Tibial artery (tissue), 4 donors: ENCODE results near the gene CELF1.

Experiments used
- DNase-seq, 2 donors: peaks; one replicate each; pipeline ENCODE4 v3.0.0-alpha.2; 2019
- H3K27ac ChIP-seq, 2 donors: fragments of 200-600 bp; sonication (generic) in 1 of 2; 1 replicate in 1 of 2; 2 replicates in 1 of 2; pipeline ENCODE4 v1.5.1; 2018 to 2019; ENCODE audit warnings: mild to moderate bottlenecking in 1 of 2
- H3K27me3 ChIP-seq, 2 donors: fragments of 200-600 bp; sonication (generic) in 1 of 2; one replicate each; pipeline versions ENCODE4 v1.5.1 to v1.6.0; 2016 to 2019
- H3K36me3 ChIP-seq, 3 donors: fragments of 200-600 bp; sonication (generic) in 2 of 3; one replicate each; pipeline ENCODE4 v1.5.1; 2016 to 2019; ENCODE audit warnings: mild to moderate bottlenecking in 2 of 3
- H3K4me1 ChIP-seq, 4 donors: fragments of 200-600 bp; sonication (generic) in 2 of 4; 1 replicate in 3 of 4; 2 replicates in 1 of 4; pipeline ENCODE4 v1.5.1; 2016 to 2019
- H3K4me3 ChIP-seq, 2 donors: fragments of 200-600 bp; sonication (generic) in 1 of 2; 1 replicate in 1 of 2; 2 replicates in 1 of 2; pipeline ENCODE4 v1.5.1; 2018 to 2019; ENCODE audit warnings: mild to moderate bottlenecking in 2 of 2
- H3K9me3 ChIP-seq, 3 donors: fragments of 200-600 bp; sonication (generic) in 1 of 3; one replicate each; pipeline ENCODE4 v1.5.1; 2016 to 2019
- intact Hi-C: fragments of 100-400 bp; cut with DNase I; formaldehyde crosslinking; loops from one replicate; pipeline ENCODE4 v1.15.0; 2023; ENCODE audit warnings: low total_unique reads
- TF ChIP-seq, protein P1 (sequence below), 2 experiments: fragments of 200-600 bp in 1 of 2; fragments of 450-650 bp in 1 of 2; IDR thresholded peaks; one replicate each; pipeline ENCODE4 v1.5.1; 2017 to 2019; ENCODE audit warnings: antibody characterized with exemption in 2 of 2, mild to moderate bottlenecking in 1 of 2, moderate library complexity in 1 of 2

Gene CELF1

DNA sequence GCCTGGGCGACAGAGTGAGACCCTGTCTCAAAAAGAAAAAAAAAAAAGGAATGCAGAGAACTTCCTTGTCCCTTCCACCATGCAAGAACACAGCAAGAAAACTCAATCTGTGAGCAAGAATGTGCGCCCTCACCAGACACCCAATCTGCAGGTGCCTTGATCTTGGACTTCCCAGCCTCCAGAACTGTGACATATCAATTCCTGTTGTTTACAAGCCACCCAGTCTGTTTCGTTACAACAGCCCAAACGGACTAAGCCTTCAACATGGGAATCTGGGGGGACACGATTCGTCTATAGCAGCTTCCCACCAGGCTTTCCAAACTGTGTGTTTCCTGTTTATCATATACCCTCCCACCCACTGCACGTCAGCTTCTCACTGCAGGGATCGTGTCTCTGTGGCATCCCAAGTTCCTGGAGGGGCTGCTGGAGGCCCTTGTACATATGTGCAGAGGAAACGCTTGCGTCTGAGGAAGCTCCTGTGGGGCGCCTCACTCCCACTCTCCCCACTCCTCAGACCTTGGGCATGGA lies 115.7 kb downstream of the CELF1 start:
- intact Hi-C loops, result no loop called here
- Histone ChIP-seq H3K4me1 (peaks cover 0 to 3% (median 0%) of the 10 kb centered on the region in 4 donors), H3K9me3 (no peaks in the 10 kb centered on the region), H3K4me3 (no peak overlapping the region), H3K27ac (no peak overlapping the region), H3K27me3 (no peaks in the 10 kb centered on the region), H3K36me3 (no peaks in the 10 kb centered on the region)
- TF ChIP-seq, protein P1, sequence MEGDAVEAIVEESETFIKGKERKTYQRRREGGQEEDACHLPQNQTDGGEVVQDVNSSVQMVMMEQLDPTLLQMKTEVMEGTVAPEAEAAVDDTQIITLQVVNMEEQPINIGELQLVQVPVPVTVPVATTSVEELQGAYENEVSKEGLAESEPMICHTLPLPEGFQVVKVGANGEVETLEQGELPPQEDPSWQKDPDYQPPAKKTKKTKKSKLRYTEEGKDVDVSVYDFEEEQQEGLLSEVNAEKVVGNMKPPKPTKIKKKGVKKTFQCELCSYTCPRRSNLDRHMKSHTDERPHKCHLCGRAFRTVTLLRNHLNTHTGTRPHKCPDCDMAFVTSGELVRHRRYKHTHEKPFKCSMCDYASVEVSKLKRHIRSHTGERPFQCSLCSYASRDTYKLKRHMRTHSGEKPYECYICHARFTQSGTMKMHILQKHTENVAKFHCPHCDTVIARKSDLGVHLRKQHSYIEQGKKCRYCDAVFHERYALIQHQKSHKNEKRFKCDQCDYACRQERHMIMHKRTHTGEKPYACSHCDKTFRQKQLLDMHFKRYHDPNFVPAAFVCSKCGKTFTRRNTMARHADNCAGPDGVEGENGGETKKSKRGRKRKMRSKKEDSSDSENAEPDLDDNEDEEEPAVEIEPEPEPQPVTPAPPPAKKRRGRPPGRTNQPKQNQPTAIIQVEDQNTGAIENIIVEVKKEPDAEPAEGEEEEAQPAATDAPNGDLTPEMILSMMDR (IDR thresholded peaks at IDR 0.05), result no peak
- DNase-seq, result no peak

DNA sequence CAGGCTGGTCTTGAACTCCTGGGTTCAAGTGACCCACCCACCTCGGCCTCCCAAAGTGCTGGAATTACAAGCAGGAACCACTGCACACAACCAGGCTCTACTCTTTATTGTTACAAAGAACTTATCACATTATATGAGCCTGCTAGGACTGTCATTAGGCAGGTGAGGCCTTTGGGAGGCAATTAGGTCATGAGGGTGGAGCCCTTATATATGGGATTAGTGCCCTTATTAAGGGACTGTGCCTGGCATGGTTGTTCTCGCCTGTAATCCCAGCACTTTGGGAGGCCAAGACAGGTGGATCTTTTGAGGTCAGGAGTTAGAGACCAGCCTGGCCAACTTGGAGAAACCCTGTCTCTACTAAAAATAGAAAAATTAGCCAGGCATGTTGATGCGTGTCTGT lies 116.2 kb downstream of the CELF1 start:
- H3K4me1 ChIP-seq, result peaks cover 0 to 3% (median 0%) of the 10 kb centered on the region in 4 donors
- H3K4me3 ChIP-seq, result no peak overlapping the region
- intact Hi-C loops, result no loop called here
- no peaks in the 10 kb centered on the region for H3K27me3 ChIP-seq
- no peak overlapping the region for H3K27ac ChIP-seq
- DNase-seq, result no peak
- H3K36me3 ChIP-seq, result no peaks in the 10 kb centered on the region
- H3K9me3 ChIP-seq, result no peaks in the 10 kb centered on the region
- TF ChIP-seq, protein P1 (IDR thresholded peaks at IDR 0.05), result no peak

DNA sequence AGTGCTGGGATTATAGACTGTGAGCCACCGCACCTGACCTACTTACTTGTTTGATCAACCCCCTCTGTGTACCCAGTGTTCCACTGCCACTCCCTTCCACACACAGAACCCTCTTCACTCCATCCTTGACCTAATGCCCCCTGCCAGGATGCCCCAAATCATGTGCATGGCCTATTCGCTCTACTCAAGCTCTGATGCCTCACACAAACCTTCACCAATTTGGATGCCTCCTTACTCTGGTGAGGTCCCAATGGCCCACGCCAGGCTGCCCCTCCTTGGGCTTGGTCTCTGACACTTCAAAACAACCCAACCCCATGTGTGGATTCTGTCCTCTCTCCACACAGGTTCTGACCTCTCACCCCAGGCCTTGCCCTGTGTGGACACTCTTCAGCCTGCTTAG lies 117.2 kb downstream of the CELF1 start:
- H3K27me3 ChIP-seq, result no peaks in the 10 kb centered on the region
- no peak for DNase-seq
- H3K36me3 ChIP-seq, result no peaks in the 10 kb centered on the region
- H3K4me1 ChIP-seq, result peaks cover 0 to 3% (median 0%) of the 10 kb centered on the region in 4 donors
- TF ChIP-seq, protein P1 (IDR thresholded peaks at IDR 0.05), result no peak
- no peak overlapping the region for H3K27ac ChIP-seq
- intact Hi-C loops, result no loop called here
- H3K4me3 ChIP-seq, result no peak overlapping the region
- no peaks in the 10 kb centered on the region for H3K9me3 ChIP-seq

DNA sequence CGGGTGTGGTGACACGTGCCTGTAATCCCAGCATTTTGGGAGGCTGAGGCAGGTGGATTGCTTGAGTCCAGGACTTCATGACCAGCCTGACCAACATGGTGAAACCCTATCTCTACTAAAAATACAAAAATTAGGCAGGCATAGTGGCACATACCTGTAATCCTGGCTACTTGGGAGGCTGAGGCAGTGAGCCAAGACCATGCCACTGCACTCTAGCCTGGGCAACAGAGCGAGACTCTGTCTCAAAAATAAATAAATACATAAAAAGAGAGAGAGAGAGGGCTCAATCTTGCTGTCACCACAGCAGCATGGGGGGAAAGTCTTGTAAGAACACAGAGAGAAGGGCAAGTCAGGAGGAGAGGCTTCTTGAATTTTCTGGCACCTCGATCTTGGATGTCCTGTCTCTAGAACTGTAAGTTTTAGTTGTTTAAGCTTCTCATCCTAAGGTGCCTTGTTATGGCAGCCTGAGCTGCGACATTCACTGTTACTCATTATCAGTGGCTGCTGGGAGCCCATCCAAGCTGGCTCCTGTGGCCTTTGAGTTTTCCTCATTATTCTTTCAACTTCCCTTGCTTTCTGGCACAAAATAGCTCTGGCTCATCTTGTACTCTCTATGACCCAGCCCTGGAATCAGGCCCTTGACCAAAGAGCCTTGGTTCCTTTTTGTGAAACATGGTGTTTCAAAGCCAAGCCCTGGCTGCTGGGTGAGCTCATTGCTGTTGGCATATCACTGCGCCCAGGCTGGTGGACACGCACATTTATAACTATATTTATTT lies 118.7 kb downstream of the CELF1 start:
- intact Hi-C loops, result no loop called here
- DNase-seq, result peak in 1 of 2 donors; percentile 63
- Histone ChIP-seq H3K27me3 (no peaks in the 10 kb centered on the region), H3K27ac (no peak overlapping the region), H3K4me3 (no peak overlapping the region), H3K36me3 (no peaks in the 10 kb centered on the region), H3K4me1 (peaks cover 0 to 3% (median 0%) of the 10 kb centered on the region in 4 donors), H3K9me3 (no peaks in the 10 kb centered on the region)
- TF ChIP-seq, protein P1 (IDR thresholded peaks at IDR 0.05), result no peak

DNA sequence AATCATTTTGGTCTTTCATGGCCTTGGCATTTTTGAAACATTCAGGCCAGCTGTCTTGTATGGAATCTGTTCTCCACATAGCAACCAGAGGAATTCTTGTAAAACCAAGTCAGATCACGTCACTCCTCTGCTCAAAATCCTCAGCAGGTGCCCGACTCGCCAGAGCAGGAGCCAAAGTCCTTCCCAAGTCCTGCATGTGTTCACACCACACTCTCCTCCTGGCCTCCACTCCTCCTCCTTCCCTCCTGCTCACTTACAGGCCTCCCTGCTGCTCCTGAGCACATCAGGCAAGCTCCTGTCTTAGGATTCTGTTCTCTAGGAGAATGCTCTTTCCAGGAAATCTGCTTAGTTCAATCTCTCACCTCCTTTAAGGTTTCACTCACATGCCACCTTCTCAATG lies 119.8 kb downstream of the CELF1 start:
- DNase-seq, result no peak
- TF ChIP-seq, protein P1 (IDR thresholded peaks at IDR 0.05), result no peak
- Histone ChIP-seq H3K4me3 (no peak overlapping the region), H3K9me3 (no peaks in the 10 kb centered on the region), H3K27ac (no peak overlapping the region), H3K27me3 (no peaks in the 10 kb centered on the region), H3K4me1 (peaks cover 0 to 3% (median 0%) of the 10 kb centered on the region in 4 donors), H3K36me3 (no peaks in the 10 kb centered on the region)
- intact Hi-C loops, result no loop called here
